ENCODE results near the gene PYM1.
A peak's percentile ranks its signal among the peaks of the same experiment; 100 is the strongest.
"Not testable (repeated sequence)": the region's sequence is repeated elsewhere in the genome, so short reads cannot be mapped to it uniquely, and the experiment has no call there.

The PYM1 gene

DNA sequence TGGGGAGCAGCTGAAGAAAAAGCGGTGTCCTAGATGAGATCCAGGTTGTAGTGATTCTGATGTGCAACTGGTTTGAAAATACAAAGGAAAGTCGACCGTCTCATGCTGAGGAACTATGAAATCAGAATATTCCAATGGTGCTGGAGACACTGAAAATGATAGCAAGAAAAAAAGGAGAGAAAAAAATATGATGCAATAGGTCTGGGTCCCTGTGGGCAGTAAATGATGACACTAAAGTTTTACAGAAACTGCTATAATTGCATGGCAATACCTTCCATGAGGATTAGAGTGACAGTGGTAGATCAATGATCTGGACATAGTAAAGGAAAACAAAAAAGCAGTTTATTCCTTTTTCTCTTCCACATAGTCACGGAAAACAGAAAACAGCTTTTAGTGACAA, 2.3 kb downstream of the PYM1 start:
- Histone ChIP-seq H3K27ac (ENCODE audit: extremely low read depth, low read depth, low read length) (no peak overlapping the region), H3K36me3 (ENCODE audit: control insufficient read depth in 2 of 2, insufficient read depth in 1 of 2, low read length in 2 of 2) (peaks cover 17 to 22% of the 10 kb centered on the region in 2 experiments), H3K4me3 (ENCODE audit: low read depth, low read length) (no peak overlapping the region), H3K9me3 (ENCODE audit: control insufficient read depth, insufficient read depth, low read depth, low read length) (no peaks in the 10 kb centered on the region), H3K4me1 (ENCODE audit: control insufficient read depth, insufficient read depth, low read length) (no peaks in the 10 kb centered on the region)
- TF ChIP-seq ZNF112 (tag by site-specific recombination; IDR thresholded peaks at IDR 0.05) (no peak), ZNF223 (tag by site-specific recombination; IDR thresholded peaks at IDR 0.05) (no peak), BCL11B (tag by site-specific recombination; IDR thresholded peaks at IDR 0.05; ENCODE audit: low read depth) (no peak), KLF7 (tag by site-specific recombination; IDR thresholded peaks at IDR 0.05; ENCODE audit: borderline replicate concordance) (no peak), KLF16 (tag by site-specific recombination; IDR thresholded peaks at IDR 0.05) (0 out of 2 replicates have a peak, but pooled peaks have one; percentile 37)
- TF ChIP-seq, protein P1, sequence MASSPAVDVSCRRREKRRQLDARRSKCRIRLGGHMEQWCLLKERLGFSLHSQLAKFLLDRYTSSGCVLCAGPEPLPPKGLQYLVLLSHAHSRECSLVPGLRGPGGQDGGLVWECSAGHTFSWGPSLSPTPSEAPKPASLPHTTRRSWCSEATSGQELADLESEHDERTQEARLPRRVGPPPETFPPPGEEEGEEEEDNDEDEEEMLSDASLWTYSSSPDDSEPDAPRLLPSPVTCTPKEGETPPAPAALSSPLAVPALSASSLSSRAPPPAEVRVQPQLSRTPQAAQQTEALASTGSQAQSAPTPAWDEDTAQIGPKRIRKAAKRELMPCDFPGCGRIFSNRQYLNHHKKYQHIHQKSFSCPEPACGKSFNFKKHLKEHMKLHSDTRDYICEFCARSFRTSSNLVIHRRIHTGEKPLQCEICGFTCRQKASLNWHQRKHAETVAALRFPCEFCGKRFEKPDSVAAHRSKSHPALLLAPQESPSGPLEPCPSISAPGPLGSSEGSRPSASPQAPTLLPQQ (tag by site-specific recombination; IDR thresholded peaks at IDR 0.05), result peak; percentile 25; the same call in 1 of the 2 replicates
- ChIA-PET POLR2A (interaction anchor here (2.1 to 4.4 kb wide), 3 partner anchors 20 to 107 kb away, joined by 12 to 42 read pairs (median 22); partner anchors contain the start of genes DNAJC14, ORMDL2 and SARNP), CTCF (interaction anchor here (0.6 to 3.4 kb wide), 8 partner anchors 8 to 1682 kb away, joined by 3 to 28 read pairs (median 8); partner anchors contain the start of genes DNAJC14 and RAB5B)

DNA sequence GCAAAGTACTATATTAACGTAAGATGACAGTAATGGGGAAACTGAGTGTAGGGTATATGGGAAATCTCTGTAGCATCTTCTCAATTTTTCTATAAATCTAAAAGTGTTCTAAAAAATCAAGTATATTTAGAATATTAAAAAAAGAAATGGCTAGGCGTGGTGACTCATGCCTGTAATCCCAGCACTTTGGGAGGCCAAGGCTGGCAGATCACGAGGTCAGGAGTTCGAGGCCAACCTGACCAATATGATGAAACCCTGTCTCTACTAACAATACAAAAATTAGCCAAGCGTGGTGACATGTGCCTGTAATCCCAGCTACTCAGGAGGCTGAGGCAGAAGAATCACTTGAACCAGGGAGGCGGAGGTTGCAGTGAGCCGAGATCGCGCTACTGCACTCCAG, 4.0 kb downstream of the PYM1 start:
- H3K9me3 ChIP-seq (ENCODE audit: control insufficient read depth, insufficient read depth, low read depth, low read length); POLR2A ChIA-PET; H3K4me3 ChIP-seq (ENCODE audit: low read depth, low read length); H3K4me1 ChIP-seq (ENCODE audit: control insufficient read depth, insufficient read depth, low read length); H3K27ac ChIP-seq (ENCODE audit: extremely low read depth, low read depth, low read length): not testable (repeated sequence)
- H3K36me3 ChIP-seq (ENCODE audit: control insufficient read depth in 2 of 2, insufficient read depth in 1 of 2, low read length in 2 of 2), result peaks cover 18 to 22% of the 10 kb centered on the region in 2 experiments
- CTCF ChIA-PET, result interaction anchor here (3.4 kb wide), 1 partner anchor 16 kb away, joined by 28 read pairs; no protein-coding TSS in a partner anchor

- H3K27ac ChIP-seq (ENCODE audit: extremely low read depth, low read depth, low read length), result no peak overlapping the region
- no peaks in the 10 kb centered on the region for H3K9me3 ChIP-seq (ENCODE audit: control insufficient read depth, insufficient read depth, low read depth, low read length)
- TF ChIP-seq ZNF624 (tag by site-specific recombination; IDR thresholded peaks at IDR 0.05) (no peak), ZNF558 (tag by site-specific recombination; IDR thresholded peaks at IDR 0.05) (no peak), ZNF362 (tag by site-specific recombination; IDR thresholded peaks at IDR 0.05) (0 out of 2 replicates have a peak, but pooled peaks have one; percentile 57), ZNF830 (tag by site-specific recombination; IDR thresholded peaks at IDR 0.05; ENCODE audit: low read depth) (no peak), ZNF48 (tag by site-specific recombination; IDR thresholded peaks at IDR 0.05) (no peak), ZNF404 (tag by site-specific recombination; IDR thresholded peaks at IDR 0.05) (no peak), ZNF23 (tag by site-specific recombination; IDR thresholded peaks at IDR 0.05; ENCODE audit: borderline replicate concordance) (no peak)
- TF ChIP-seq, protein P2, sequence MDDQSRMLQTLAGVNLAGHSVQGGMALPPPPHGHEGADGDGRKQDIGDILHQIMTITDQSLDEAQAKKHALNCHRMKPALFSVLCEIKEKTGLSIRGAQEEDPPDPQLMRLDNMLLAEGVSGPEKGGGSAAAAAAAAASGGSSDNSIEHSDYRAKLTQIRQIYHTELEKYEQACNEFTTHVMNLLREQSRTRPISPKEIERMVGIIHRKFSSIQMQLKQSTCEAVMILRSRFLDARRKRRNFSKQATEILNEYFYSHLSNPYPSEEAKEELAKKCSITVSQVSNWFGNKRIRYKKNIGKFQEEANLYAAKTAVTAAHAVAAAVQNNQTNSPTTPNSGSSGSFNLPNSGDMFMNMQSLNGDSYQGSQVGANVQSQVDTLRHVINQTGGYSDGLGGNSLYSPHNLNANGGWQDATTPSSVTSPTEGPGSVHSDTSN (CRISPR knock-in tag; IDR thresholded peaks at IDR 0.05), result no peak
- H3K36me3 ChIP-seq (ENCODE audit: control insufficient read depth in 2 of 2, insufficient read depth in 1 of 2, low read length in 2 of 2), result peaks cover 18 to 22% of the 10 kb centered on the region in 2 experiments
- POLR2A ChIA-PET, result interaction anchor here (0.6 kb wide), 1 partner anchor 93 kb away, joined by 3 read pairs; no protein-coding TSS in a partner anchor
- H3K4me3 ChIP-seq (ENCODE audit: low read depth, low read length), result no peak overlapping the region
- CTCF ChIA-PET, result interaction anchor here (0.5 to 1.4 kb wide), 5 partner anchors 18 to 1534 kb away, joined by 3 read pairs; no protein-coding TSS in a partner anchor
- H3K4me1 ChIP-seq (ENCODE audit: control insufficient read depth, insufficient read depth, low read length), result no peaks in the 10 kb centered on the region
Observed at GRCh38 chr12:55922126-55922525, 5.6 kb downstream of the PYM1 start.

GRCh38 chr12:55919032-55919431, 8.7 kb downstream of the PYM1 start:
- CTCF ChIA-PET, result interaction anchor here (3.4 kb wide), 1 partner anchor 7 kb away, joined by 27 read pairs; no protein-coding TSS in a partner anchor
- H3K27ac ChIP-seq (ENCODE audit: extremely low read depth, low read depth, low read length); H3K4me3 ChIP-seq (ENCODE audit: low read depth, low read length); H3K4me1 ChIP-seq (ENCODE audit: control insufficient read depth, insufficient read depth, low read length); H3K9me3 ChIP-seq (ENCODE audit: control insufficient read depth, insufficient read depth, low read depth, low read length); POLR2A ChIA-PET: not testable (repeated sequence)
- H3K36me3 ChIP-seq (ENCODE audit: control insufficient read depth in 2 of 2, insufficient read depth in 1 of 2, low read length in 2 of 2), result peaks cover 21 to 25% of the 10 kb centered on the region in 2 experiments
- TF ChIP-seq GLIS1 (tag by site-specific recombination; IDR thresholded peaks at IDR 0.05), result peak; percentile 85
- TF ChIP-seq EGR2 (tag by site-specific recombination; IDR thresholded peaks at IDR 0.05; ENCODE audit: low read depth), result peak; percentile 15; the same call in 1 of the 2 replicates
- peak; percentile 17; the same call in 1 of the 2 replicates for TF ChIP-seq KLF1 (tag by site-specific recombination; IDR thresholded peaks at IDR 0.05)
